ENCODE measurements around the gene IRX1.

Gene IRX1

DNA sequence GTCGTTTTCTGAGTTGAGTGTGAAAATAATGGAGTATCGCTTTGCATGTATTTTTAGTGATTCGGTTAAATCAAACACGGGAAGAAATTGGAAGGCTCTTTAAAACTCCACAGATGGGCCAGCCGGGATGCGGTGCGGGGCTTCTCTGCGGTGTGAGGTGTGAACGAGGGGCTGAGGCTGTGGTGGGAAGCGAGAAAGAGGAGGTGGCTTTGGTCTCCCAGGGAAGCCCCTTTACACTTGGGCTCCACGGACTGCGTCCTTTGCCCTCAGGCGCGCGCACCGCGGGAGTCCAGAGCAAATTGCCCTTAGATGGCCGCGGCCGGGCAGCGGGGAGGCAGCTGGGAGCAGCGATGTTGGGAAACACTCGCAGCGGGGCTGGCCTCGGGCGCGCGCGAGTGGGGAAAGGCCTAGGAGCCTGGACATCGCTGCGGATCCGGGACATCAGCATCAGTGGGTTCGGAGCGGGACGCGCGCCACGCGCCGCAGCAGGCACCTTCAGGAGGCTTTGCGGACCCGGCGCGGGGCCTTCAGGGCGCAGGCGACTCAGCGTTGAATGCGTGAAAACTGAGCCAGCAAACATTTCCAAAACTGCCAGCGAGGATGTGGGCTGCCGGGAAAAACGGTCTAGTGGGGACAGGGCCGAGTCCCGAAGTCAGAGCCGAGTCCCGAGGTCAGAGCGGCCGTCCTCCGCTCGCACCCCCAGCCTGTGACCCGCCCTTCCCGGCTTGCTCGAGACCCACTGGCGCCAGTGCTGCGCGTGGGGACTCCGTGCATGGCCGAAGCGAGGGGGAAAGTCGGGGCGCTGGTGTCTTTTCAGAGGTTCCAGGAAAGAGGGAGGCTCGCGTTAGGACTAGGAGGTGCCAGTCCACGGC, 6.5 kb downstream of the IRX1 start:
- H3K27ac ChIP-seq (ENCODE audit: low read depth, low read length) = no peak overlapping the region
- no peaks in the 10 kb centered on the region for H3F3A ChIP-seq (ENCODE audit: insufficient read depth)
- no peak overlapping the region for H3K4me2 ChIP-seq (ENCODE audit: low read depth, low read length, poor library complexity, severe bottlenecking)
- H2AFZ ChIP-seq (ENCODE audit: low read depth, low read length, severe bottlenecking) = no peak overlapping the region
- H4K20me1 ChIP-seq (ENCODE audit: low read depth, low read length) = no peaks in the 10 kb centered on the region
- H3K9me3 ChIP-seq (ENCODE audit: insufficient read depth, low read length) = no peaks in the 10 kb centered on the region
- H3K9me2 ChIP-seq (replicated peaks; ENCODE audit: insufficient read depth, low read length) = no peaks in the 10 kb centered on the region
- TF ChIP-seq, protein P1, sequence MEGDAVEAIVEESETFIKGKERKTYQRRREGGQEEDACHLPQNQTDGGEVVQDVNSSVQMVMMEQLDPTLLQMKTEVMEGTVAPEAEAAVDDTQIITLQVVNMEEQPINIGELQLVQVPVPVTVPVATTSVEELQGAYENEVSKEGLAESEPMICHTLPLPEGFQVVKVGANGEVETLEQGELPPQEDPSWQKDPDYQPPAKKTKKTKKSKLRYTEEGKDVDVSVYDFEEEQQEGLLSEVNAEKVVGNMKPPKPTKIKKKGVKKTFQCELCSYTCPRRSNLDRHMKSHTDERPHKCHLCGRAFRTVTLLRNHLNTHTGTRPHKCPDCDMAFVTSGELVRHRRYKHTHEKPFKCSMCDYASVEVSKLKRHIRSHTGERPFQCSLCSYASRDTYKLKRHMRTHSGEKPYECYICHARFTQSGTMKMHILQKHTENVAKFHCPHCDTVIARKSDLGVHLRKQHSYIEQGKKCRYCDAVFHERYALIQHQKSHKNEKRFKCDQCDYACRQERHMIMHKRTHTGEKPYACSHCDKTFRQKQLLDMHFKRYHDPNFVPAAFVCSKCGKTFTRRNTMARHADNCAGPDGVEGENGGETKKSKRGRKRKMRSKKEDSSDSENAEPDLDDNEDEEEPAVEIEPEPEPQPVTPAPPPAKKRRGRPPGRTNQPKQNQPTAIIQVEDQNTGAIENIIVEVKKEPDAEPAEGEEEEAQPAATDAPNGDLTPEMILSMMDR (IDR thresholded peaks at IDR 0.05; ENCODE audit: insufficient read depth, low read length, poor library complexity, severe bottlenecking) = no peak
- TF ChIP-seq EZH2phosphoT487 (conservative IDR thresholded peaks at IDR 0.05; ENCODE audit: low read length) = no peak
- H3K36me3 ChIP-seq (ENCODE audit: low read length) = no peaks in the 10 kb centered on the region
- no peaks in the 10 kb centered on the region for H3K79me2 ChIP-seq (ENCODE audit: insufficient read depth, low read length)
- no peak overlapping the region for H3K9ac ChIP-seq (ENCODE audit: low read length)
- no peaks in the 10 kb centered on the region for H3K27me3 ChIP-seq (ENCODE audit: low read length)
- no peak overlapping the region for H3K4me3 ChIP-seq (ENCODE audit: insufficient read depth, low read length, poor library complexity, severe bottlenecking)

DNA sequence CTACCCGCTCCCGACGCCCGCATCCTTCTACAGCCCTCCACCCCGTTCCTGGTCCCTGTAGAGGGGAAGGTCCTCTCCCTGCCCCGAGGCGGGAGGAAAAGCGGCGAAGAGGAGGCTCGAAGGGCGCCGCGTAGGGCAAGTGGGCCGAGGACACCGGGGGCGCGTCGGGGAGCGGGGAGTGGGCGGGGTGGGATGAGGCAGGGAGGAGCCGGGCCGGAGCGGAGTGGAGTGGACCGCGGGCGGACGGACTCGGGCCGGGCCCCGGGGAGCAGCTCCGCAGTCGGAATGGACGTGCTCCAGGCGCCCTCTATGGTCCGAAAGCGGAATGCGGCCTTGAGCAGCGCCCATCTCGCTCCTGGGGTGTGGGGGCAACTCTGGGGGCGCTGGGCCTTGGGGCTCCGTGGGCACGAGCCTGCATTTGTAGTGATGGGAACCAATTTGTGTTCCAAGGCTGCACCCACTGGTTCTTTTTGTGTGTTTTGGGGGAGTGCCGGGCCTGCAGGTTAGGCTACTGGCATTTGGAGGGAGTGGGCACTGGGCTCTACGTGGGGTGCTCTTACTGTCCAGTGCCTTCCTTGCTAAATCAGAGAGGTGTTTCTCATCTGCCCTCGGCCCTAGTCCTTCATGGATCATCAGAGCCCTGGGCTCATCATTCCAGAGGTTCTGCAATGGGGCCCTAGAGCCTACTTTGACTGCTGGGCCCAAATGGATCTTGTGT, 7.3 kb downstream of the IRX1 start:
- Histone ChIP-seq H3K9me2 (replicated peaks; ENCODE audit: insufficient read depth, low read length) (no peaks in the 10 kb centered on the region), H3K79me2 (ENCODE audit: insufficient read depth, low read length) (no peaks in the 10 kb centered on the region), H3K27ac (ENCODE audit: low read depth, low read length) (no peak overlapping the region), H3K4me2 (ENCODE audit: low read depth, low read length, poor library complexity, severe bottlenecking) (no peak overlapping the region), H2AFZ (ENCODE audit: low read depth, low read length, severe bottlenecking) (no peak overlapping the region), H3K36me3 (ENCODE audit: low read length) (no peaks in the 10 kb centered on the region), H3F3A (ENCODE audit: insufficient read depth) (no peaks in the 10 kb centered on the region), H3K9ac (ENCODE audit: low read length) (no peak overlapping the region), H3K27me3 (ENCODE audit: low read length) (no peaks in the 10 kb centered on the region), H4K20me1 (ENCODE audit: low read depth, low read length) (no peaks in the 10 kb centered on the region), H3K9me3 (ENCODE audit: insufficient read depth, low read length) (no peaks in the 10 kb centered on the region), H3K4me3 (ENCODE audit: insufficient read depth, low read length, poor library complexity, severe bottlenecking) (no peak overlapping the region)
- TF ChIP-seq EZH2phosphoT487 (conservative IDR thresholded peaks at IDR 0.05; ENCODE audit: low read length) = no peak
- TF ChIP-seq, protein P1 (IDR thresholded peaks at IDR 0.05; ENCODE audit: insufficient read depth, low read length, poor library complexity, severe bottlenecking) = no peak

DNA sequence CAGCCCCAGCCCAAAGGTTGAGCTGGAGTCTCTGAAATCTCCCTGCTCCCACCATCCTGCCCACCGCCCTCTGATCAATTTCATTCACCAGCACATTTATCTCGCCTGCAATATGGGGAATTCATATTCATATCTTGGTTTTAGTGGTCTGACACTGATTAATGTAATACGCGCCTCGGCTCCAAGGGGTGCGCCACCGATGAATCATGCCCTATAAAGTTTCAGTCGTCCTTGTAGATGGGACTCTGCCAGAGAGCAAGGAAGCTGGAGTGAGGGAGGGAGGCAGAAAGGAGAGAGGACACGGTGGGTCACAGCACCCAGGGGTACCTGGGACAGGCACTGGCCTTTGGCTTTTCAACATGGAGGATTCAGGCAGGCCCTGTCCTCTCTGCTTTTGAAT, 8.9 kb downstream of the IRX1 start:
- Histone ChIP-seq H3K9ac (ENCODE audit: low read length) (no peak overlapping the region), H3K27ac (ENCODE audit: low read depth, low read length) (no peak overlapping the region), H3K27me3 (ENCODE audit: low read length) (no peaks in the 10 kb centered on the region), H3K9me3 (ENCODE audit: insufficient read depth, low read length) (no peaks in the 10 kb centered on the region), H3K36me3 (ENCODE audit: low read length) (no peaks in the 10 kb centered on the region), H2AFZ (ENCODE audit: low read depth, low read length, severe bottlenecking) (no peak overlapping the region), H3K79me2 (ENCODE audit: insufficient read depth, low read length) (no peaks in the 10 kb centered on the region), H3K4me2 (ENCODE audit: low read depth, low read length, poor library complexity, severe bottlenecking) (no peak overlapping the region), H4K20me1 (ENCODE audit: low read depth, low read length) (no peaks in the 10 kb centered on the region), H3F3A (ENCODE audit: insufficient read depth) (no peaks in the 10 kb centered on the region), H3K9me2 (replicated peaks; ENCODE audit: insufficient read depth, low read length) (no peaks in the 10 kb centered on the region), H3K4me3 (ENCODE audit: insufficient read depth, low read length, poor library complexity, severe bottlenecking) (no peak overlapping the region)
- TF ChIP-seq EZH2phosphoT487 (conservative IDR thresholded peaks at IDR 0.05; ENCODE audit: low read length) = no peak
- TF ChIP-seq, protein P1 (IDR thresholded peaks at IDR 0.05; ENCODE audit: insufficient read depth, low read length, poor library complexity, severe bottlenecking) = no peak
